ENCODE measurements around the gene PCNX1.
A peak's percentile ranks its signal among the peaks of the same experiment; 100 is the strongest.
"Not testable (repeated sequence)": the region's sequence is repeated elsewhere in the genome, so short reads cannot be mapped to it uniquely, and the experiment has no call there.

Gene PCNX1

DNA sequence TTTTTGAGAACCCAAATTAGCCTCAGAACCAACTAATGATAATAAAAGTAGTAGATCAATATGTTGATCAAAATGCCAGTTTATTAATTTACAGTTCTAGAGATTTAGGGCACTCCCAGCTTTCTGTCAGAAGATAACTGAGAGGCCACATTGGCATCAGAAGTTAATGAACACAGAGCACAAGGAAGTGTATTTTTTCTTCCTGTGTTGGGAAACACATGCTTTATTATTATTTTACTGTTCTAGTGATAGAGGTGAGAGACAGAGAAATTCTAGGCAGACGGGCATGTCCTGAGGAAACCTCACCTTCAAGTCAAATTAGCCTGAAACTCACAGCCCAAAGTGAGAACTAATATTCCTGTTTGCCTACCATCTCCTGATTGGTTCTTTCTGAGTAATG, 213.7 kb downstream of the PCNX1 start:
- DNase-seq (ENCODE audit: low read depth in 1 of 2, low spot score in 1 of 2) = no peak

DNA sequence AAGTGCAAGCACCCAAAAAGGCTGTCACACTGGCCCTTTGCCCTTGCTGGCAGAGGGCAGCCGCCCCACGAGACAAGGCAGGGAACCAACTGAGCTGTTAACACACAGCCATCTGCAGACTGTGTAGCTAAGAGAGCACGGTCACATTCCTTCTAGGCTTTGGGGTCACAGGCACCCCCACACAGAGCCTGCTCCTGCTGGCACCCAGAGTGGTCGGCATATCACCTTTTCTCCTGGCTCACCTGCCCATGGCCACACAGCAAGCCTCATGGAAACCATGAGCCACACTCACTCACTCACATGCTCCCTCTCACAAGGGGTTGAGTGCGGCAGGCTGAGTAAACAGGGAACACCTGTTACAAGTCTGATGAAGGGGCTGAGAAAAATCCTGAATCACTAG, 214.5 kb downstream of the PCNX1 start:
- DNase-seq (ENCODE audit: low read depth in 1 of 2, low spot score in 1 of 2) = no peak

DNA sequence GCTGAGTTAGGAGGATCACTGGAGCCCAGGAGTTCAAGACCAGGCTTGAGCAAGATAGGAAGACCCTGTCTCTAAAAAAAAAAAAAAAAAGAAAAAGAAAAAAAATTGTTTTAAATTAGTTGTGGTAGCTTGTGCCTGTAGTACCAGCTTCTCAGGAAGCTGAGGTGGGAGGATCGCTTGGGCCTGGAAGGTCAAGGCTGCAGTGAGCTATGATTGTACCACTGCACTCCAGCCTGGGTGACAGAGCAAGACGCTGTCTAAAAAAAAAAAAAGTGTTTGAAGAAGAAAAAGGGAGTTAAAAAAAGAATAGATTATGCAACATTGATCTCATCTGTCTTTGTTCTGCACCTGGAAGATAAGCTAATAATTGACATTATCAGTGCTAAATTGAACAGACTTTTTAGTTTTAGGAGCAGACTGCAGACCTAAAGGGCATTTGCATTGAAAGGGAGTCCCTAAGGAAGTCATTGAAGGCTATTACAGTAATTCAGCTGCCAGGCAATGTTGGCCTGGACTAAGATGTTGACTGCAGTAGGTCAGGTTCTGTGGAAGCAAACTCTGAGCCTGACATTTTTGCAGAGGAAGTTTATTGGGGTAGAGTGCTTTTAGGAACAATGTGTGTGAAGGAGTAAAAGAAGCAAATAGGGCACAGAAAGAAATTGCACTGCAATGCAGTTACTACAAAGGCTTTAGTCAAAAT, 215.8 kb downstream of the PCNX1 start:
- no peak for DNase-seq (ENCODE audit: low read depth in 1 of 2, low spot score in 1 of 2)

DNA sequence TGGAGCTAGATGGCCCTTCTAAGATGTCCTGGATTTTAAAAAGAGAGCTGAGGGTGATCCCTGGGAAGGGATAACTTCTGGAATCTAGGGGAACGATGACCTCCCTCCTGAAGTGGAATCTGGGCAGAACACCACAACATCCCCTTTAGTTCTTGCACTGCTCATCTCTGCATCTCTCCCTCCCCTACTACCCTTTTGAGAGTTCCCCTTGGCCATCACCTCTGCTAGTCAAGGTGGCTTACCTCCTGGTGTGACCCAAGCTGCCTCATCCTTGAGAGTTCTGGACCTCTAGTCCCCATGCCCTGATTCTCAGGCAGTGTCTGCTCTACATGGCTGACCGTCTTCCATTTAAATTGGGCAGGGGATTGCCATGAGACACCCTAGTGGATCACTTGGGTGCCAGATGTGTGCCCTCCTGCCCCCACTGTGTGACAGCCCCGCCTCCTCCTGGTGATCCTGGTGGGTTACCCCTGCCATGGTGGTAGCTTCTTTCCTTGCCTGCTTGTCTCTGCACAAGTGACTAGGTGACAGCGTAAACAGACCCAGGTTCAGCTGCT, 216.4 kb downstream of the PCNX1 start:
- no peak for DNase-seq (ENCODE audit: low read depth in 1 of 2, low spot score in 1 of 2)

DNA sequence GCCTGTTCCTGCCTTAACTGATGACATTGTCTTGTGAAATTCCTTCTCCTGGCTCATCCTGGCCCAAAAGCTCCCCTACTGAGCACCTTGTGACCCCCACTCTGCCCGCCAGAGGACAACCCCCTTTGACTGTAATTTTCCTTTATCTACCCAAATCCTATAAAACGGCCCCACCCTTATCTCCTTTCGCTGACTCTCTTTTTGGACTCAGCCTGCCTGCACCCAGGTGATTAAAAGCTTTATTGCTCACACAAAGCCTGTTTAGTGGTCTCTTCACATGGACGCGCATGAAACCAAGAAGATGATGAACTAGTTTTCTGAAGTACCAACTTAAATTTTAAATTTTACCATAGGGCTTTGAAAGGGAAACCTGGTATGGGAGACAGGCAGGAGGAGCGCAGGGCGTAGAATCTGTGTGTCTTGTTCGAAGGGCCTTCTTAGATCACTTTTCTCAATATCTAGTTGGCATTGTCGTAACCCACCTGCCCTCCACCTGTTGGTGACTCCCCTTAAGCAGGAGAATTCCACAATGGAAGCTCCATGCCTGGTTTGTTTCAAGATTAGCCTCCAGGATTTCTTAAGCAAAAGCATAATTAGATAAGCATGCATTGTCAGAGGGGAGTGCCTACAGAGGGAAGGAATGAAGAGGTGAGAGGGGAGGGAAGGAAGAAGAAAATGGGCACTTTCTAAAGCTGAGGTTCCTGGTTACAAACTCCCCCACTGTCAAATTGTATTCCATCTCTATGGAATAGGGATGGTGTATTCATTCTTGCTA, 222.6 kb downstream of the PCNX1 start:
- not testable (repeated sequence) for DNase-seq (ENCODE audit: low read depth in 1 of 2, low spot score in 1 of 2)

DNA sequence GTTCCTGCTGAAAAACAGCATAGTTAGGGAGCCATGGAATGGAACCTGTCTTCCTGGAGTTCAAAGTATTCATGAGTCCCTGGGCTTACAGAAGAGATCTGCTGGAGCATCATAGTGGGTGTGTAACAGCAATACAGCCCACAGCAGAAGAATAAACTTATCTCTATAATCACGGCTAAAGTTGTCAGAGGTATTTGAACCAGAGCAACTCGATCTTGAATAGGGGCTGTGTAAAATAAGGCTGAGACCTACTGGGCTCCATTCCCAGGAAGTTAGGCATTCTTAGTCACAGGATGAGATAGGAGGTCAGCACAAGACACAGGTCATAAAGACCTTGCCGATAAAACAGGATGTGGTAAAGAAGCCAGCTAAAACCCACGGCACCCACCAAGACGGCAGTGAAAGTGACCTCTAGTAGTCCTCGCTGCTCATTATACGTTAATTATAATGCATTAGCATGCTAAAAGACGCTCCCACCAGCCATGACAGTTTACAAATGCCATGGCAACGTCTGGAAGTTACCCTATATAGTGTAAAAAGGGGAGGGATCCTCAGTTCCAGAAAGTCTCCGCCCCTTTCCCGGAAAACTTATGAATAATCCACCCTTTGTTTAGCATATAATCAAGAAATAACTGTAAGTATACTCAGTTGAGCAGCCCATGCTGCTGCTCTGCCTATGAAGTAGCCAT, 223.4 kb downstream of the PCNX1 start:
- DNase-seq (ENCODE audit: low read depth in 1 of 2, low spot score in 1 of 2) = no peak

DNA sequence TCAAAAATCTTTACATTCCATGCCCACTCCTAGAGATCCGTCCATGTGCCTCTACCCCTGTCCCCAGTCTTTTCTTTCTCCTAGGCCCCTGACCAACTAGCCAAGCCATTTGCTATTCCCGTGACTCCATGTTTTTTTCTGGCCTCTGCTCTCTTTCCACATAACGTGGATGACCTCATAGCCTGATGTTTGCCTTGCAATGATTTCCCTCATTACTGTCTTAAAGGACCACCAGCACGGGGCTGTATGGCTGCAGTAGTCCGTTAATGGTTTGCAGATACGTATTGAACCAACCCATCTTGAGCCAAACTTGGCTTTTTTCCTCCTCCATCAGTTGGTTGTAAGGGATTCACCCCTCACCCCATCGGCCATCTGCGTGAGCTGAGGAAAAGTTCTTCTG, 226.0 kb downstream of the PCNX1 start:
- DNase-seq (ENCODE audit: low read depth in 1 of 2, low spot score in 1 of 2) = no peak

DNA sequence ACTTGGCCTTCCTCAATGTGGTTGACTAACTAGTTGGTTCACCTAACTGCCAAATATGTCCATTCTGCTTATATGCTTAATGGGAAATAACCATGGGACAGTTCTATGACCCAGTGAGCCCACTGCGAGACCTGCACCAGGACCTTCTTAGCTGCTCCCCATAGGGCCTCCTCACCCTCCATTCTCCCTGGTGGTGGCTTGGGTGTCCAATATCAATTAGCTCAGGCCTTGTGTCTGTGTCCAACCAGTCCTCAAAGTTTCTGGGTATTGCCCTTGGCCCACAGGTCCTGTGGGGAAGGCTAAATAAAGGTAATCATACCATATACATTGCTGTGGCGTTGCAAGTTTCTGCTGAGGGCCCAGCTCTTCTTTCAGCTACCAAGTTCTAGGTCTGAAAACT, 228.2 kb downstream of the PCNX1 start:
- DNase-seq (ENCODE audit: low read depth in 1 of 2, low spot score in 1 of 2) = no peak

DNA sequence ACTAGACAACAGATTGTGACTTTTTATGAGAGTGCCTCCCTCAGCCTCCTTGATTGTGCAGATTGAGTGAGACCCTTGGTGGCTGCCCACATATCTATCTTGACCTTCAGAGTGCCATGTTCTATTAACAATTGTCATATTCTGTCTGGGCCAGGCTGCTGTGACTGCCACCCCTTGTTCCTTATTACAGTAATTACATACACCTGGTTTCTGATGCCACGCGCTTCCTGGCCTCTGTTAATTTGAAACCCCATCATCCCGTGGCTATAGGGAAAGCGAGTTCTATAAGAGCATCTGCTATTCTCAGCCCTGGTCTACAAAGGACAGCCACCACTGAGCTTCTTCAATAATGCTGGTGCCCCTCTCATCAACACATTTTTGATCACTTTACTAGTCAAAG, 228.7 kb downstream of the PCNX1 start:
- DNase-seq (ENCODE audit: low read depth in 1 of 2, low spot score in 1 of 2) = no peak

DNA sequence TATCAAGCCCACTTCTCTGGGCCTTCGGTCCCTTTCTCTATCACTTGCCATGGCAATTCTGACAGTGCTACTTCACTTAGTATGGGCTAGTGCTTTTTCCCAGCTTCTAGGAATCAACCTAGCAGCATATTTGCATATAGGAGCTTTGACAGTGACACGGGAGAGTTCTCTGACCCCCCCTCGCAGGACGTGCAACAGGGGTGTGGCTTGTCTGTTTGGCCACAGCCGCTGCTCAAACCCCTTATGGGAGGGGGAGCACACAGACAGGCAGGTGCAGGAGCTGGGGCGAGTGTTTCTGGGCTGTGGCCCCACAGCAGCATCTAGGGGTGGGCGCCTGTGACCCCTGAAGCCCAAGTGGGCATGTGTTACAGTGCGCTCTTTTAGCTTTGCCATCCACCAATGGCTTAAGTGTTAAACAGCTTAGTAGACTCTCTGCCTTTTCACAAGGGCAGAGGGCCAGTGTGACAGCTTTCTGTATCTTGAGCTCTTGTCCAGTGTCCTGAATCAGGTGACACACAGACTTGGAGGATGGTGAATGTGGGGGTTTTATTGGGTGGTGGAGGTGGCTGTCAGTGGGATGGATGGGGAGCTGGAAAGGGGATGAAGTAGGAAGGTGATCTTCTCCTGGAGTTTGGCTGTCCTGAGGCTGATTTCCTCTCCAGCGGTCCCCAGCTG, 229.3 kb downstream of the PCNX1 start:
- no peak for DNase-seq (ENCODE audit: low read depth in 1 of 2, low spot score in 1 of 2)

DNA sequence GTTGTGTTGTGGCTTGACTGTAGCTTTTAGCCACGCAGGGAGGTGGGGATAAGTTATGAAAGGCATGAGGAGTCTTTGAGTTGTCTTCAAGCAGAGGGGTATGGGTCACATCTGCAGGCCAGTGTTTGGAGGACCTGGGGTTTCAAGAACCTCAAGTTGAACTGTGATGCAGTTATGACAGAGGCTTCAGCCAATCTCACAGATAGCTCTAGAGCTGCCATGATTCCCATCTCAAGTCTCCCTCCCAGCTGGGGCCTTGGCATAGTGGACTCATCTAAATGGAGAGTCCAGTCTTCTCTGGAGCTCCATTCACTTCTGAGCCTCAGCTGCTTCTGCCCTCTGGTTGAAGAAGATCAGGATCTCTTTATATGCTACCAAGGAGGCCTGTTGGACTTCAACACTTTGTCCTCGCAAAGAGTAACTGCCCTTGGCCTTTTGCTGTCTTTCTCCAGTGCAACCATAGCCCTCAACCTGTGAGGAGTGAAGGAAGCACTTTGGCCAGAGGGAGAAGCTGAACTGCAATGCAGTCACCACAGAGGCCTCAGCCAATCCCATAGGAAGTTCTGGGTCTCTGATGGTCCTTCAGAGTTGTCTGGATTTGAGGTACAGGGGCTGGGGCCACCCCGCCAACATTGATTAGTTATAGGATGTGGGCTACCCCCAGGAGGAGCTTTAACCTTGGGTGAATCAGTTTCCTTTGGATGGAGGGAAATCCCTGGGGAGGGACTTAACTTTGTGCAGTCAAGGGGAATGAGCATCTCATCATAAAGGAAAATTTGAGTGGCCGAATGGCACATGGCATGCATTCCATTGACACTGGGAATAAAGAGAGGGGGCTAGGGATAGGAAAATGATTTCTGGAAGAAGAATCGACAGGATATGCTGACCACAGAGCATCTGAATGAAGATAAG, 230.5 kb downstream of the PCNX1 start:
- DNase-seq (ENCODE audit: low read depth in 1 of 2, low spot score in 1 of 2) = no peak

DNA sequence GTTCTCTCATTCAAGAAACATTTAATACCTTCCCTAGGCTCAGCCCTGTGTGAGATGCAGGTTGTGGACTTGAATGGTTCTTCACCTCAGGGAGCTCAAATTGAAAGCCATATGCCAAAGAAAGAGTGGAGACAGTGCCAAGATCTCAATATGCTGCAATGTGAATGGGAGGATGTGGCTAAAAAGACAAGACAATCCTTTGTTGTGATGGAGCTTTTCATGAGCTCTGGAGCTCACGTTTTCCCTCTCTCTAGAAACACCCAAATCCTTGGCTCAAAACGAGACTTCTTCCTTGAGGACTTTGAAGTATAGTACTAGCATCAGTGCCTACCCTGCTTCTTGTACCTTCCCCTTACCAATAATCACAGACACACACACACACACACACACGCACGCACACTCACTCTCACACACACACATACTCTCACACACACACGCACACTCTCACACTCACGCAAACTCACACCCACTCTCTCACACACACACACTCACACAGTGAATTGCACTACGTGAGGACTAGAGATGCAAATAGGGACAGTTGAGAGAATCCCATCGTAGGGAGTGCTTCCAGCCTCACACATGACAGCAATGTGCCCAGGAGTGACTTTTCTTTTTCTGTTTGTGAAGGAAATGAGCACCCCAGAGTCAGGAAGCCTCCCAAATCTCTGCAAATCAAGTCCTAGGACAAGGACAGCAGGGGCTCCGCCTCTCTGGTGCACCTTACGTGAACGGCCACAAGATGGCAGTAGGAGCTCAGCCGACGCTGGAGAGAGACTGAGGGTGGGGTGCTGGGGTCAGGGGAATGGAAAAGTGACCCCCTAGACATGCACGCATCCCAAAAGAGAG, 231.4 kb downstream of the PCNX1 start:
- DNase-seq (ENCODE audit: low read depth in 1 of 2, low spot score in 1 of 2) = peak; percentile 31 to 38

DNA sequence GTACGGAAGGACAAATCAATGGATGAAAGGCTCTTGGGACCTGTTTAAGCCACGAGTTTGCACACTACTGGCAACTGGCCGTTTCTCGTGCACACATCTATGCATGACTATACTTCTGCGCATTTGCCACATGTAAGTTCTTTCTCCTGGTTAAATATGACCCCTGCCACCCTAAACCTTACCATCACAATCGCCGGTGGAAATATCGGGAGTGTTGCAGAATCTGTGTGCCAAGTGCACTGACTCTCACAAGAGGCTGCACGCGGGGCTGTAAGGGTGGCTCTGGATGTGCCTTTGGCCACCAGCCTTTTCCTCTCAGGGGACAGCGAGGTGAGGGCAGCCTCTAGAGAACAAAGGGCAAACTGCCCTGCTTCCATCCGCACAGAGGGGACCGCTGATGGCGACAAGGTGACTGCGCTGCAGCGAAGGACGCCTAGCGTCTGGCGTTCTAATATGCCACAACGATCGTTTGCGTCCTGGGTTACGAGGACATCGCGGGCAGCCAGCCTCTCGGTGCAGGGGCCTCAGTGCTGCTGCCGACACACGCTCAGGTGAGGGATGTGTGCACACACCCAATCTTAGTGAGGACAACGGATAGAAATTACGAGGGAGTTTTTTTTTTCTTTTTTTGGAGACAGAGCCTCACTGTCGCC, 232.2 kb downstream of the PCNX1 start:
- DNase-seq (ENCODE audit: low read depth in 1 of 2, low spot score in 1 of 2) = no peak

DNA sequence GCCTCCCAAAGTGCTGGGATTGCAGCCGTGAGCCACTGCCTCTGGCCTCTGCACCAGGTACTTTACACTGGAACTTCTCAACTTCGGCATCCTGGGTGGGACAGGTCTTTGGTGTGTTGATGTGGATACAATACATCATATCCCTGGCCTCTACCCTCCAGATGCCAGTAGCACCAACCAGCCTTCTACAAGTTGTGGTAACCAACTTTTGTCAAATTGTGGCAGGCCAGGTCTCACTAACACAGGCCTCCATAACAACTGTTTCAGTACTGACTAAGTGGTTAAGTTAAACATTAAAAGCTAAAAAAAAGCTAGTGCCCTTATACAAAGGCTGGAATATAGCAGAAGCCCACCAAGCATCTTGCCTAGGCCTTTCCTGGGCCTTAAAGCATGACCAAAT, 232.9 kb downstream of the PCNX1 start:
- no peak for DNase-seq (ENCODE audit: low read depth in 1 of 2, low spot score in 1 of 2)

DNA sequence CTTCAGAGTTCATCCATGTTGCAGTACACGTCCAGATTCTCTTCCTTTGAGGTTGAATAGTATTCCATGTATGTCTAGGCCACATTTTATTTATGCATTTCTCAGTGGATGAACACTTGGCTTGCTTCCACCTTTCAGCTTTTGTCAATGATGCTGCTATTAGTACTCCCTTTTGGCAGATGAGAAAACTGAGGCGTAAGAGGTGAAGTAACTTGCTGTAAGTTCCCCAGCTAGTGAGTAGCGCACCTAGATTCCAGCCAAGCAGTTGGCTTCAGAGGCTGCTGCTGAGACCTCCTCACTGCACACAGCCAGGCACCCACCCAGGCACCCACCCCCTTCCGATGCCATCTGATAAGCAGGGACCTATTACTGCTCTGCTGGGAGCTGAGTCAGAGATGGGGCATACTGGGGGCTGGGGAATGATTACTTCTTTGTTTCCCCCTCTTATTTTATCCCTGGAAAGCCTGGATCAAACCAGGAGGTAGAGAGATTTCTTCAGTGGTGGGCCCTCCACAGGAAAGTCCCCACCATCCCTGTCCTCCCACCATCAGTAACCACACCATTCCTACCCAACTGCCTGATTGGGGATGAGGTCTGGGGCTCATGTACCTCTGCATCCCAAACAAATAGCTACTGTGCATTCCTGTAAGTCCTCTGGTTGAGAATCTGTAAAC, 234.6 kb downstream of the PCNX1 start:
- DNase-seq (ENCODE audit: low read depth in 1 of 2, low spot score in 1 of 2) = no peak

DNA sequence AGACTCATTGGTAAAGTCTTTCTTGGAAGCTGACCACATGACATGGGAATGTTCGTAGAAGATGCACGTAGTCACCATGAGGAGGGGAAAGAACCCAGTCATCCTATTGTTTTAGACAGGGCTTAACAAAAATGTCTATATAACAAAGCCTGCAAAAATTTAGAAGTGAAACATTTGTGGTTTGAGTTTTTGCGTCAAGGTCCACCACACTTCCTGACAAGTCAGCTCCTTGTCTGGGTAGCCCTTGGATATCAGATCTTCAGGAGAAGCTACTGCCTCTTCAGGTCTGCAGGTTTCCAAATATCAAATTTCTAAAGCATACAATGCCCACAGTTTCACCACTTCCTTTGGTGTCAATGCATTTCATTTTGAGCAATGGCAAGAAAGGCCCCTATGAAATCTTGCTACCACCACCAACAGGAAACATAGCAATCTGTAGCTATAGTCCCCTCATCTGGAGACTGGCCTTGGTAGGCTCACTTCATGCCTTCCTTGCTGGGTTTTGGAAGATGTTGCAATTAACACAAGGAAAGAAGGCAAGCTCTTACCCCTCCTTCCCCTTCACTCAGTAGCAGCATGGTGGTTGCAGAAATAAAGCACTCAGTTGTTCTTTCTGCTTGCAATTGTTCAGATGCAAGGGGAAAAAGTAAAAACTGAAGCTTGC, 235.2 kb downstream of the PCNX1 start:
- DNase-seq (ENCODE audit: low read depth in 1 of 2, low spot score in 1 of 2) = no peak

DNA sequence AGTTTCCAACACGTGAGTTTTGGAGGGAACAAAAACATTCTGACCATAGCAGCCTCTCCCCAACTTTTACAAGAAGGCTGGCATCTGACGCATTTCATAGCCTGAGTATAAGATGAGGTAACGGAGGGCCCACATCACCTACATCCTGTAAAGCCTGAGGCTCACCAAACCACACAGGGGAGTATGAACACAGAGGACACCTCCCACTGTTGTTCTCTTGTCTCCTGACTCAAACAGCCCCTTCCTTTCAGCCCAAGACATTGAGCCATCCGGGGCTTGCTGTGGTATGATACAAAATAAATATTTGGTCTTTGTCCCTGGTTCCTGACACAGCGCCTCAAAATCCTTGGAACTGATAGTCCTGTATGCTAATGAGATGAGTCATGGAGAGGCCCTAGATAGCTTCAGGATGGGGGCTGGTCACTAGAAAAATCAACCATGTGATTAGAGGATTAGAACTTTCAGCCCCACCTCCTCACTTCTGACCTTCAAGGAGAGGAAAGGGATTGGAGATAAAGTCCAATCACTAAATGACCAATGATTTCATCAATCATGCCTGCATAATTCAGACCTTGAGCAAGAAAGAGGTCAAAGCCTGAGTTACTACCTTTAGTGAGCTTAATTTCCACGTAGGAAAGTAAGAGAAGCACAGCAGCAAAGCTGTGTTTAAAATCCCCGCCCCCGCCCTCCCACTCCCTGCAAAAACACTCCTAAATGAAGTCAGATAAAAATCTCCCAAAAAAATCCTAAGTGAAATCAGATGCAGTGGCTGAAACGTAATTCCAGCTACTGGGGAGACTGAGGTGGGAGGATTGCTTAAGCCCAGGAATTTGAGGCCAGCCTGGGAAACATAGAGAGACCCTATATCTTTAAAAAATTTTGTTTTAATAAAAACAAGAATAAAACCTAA, 236.4 kb downstream of the PCNX1 start:
- no peak for DNase-seq (ENCODE audit: low read depth in 1 of 2, low spot score in 1 of 2)
